AG08395 (cell line): ENCODE results near the gene ACVR1C.

Source experiments
- DNase-seq: peaks from one replicate; pipeline ENCODE4 v3.0.0; 2012; ENCODE audit warnings: mixed read lengths, low spot score

ACVR1C gene

DNA sequence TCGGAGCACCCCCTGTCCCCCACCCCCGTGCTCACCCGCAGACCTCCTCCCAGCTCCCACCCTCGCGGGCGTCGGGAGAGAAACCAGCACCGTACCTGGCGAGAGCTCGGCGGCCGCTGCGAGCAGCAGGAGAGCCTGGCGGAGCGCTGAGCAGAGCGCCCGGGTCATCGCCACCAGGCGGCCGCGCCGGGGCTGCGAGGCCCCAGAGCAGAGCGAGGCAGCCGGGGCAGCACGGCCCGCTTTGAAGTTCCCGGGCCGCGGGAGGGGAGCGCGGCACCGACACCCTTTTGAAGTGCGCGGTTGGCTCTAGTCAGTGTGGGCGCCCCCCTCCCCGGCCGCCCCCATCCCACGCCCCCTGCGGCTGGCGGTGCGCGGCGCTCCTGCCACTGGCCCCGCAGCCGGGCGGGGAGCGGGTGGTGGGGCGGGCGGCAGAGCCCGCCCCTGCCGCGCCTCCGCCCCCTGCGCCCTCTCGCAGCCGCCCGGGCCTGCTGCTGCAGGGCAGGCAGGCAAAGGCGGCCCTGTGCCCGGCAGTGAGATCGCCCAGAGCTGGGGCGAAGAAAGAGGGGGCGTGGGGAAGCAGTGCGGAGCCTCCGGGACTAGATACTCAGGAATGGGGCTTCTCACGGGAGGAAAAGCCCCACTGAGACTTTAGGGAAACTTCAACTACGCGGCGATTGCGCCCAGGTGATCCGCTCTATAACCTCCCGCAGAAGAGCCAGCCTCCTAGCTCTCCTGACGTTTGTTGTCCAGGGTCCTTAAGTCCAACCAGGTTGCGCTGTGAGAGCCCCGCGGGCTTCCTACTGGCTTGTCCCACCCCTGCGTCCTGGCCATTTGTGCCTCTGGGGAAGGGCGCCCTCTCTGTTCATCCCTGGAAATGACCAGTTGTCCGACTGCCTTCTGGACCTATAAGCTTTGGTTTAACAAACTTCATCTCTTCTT is at the start of gene ACVR1C:
Gene ACVR1C, minus strand, starts transcription at position 388 of the 939 bp plus-strand sequence. Its CDS starts 220 bp downstream, at position 168.
- peak; percentile 73 for DNase-seq

DNA sequence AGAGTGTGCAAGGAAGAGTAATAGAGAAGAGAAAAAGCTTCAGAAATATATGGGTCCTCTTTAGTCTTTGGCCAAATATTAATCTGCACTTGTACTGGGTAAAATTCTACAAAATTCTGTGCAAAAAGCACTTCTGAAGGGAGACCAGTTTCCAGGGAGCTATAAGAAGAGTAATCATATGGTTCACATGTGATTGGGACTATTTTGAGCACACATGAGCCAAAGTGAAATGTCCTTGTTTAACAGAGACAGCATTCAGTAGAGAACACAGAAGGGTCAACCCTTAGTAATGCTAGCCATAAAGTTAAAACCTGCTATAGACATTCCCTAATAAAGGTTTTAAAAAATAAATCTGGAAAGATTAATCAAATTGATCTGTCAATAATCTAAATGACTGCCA is 49.3 kb upstream of the ACVR1C start:
- DNase-seq = no peak

DNA sequence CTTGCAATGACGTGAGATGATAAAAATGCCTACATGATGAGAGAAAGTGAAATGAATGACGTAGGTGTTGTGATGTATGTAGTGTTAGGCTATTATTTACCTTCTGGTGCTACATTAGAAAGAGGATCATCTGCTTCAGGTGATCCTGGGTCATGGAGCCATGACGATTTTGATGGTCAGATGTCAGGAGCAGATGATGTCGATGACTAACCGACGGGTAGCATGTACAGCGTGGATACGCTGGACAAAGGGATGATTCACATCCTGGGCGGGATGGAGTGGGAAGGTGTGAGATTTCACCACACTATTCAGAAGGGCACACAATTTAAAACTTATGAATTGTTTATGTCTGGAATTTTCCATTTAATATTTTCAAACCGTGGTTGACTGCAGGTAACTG is 43.5 kb upstream of the ACVR1C start:
- DNase-seq = no peak

DNA sequence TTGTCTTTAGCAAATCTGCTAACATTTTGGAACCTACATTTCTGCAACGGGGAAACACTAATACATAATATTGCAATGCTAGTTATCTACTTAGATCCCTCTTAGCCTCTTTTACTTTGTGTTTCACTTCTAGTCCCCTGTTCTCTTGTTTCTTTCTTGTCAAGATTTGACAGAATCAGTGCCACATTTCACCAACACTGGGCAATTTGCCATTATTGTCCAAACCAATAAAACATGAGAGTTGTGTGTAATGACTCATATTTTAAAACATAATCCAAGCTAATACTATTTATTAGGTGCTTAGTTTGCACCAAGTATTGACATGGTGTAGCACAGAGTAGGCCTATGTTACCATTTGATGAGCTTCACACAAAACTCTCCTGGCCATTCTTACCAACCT is 33.7 kb upstream of the ACVR1C start:
- DNase-seq = no peak

DNA sequence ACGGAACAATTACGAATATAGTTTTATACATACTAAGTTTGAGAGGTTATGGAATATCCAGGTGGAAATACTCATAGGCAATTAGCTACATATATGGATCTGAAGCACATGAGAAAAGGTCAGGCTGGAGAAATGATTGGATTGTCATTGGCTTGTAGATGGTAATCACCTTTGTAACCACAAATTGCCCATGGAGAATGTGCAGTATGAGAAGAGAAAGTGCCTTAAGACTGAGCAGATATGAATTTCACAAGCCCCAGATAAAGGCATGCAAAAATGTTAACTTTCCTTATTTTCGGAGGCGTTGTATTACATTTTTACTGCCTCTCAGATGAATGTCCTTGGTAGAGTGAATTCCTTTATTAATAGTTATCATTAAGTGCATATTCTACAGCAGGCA is 33.1 kb upstream of the ACVR1C start:
- DNase-seq = no peak

DNA sequence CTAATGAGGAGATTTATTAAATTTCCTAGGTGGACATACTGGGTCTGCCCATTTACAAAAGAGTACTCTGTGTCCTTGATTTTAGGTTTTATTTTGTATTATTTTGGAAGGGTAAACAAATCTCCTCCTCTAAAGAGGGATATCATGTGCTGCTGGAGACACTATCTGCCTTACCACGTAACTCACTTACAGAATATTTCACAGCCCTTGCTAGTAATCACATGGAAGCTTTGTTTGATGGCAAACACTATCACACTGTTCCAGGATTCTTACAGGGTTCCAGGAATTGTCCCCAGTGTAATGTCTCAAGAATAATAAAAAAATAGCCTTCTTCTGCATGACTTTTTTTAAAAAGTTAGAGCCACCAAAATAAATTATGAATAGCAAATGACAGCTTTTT is 29.2 kb upstream of the ACVR1C start:
- DNase-seq = no peak

DNA sequence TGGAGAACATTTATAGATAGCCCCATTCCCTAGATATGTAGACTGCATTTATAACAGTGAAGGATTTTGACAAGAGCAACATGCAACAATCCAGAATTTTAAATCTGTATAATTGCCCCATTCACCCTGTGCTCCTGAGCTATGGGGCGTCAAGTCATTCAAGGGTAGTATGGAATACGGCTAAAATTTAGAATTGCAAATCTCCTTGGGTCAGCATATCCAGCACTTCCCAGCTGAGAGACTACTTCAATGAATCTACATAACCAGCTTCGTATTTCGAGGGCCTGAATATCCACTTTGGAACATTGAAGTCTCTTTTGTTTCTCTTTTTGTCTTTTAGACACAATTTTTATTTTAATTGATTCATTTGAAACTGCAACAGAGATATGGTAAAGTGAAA is 28.4 kb upstream of the ACVR1C start:
- DNase-seq = no peak

DNA sequence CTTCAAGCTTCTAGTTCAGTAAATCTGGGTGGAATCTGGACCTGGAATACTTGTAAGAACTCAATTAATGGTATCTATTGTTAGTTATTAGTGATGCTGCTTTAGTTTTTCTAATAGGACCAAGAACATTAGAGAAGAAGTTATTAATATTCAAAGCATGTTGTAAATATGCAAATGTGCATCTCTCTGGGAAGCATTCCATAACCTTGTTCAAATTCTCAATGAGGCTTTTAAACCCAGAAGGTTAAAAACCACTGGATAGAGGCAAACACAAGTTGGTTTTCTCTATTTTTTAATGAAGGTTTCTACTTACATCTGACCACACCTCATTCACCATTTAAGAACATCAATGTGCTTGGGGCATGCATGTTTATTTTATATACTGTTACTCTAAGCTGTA is 16.1 kb upstream of the ACVR1C start:
- DNase-seq = no peak

DNA sequence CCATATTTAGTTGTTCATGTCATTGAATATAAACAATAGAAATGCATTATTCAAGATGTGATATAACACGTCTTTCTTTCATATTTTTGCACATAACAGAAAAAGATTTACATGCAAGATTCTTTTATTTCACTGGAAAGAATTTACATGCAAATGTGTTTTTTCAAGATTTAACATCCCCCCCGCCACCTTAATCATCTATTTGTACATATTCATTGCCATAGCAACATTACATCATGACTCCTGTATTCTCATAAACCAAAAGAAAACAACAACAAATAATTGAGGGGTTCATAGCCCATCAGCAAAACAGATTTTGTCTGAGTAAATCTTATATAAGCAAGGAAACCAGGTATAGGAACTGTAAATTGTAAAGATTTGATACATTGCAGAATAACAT is 3.2 kb upstream of the ACVR1C start:
- no peak for DNase-seq

DNA sequence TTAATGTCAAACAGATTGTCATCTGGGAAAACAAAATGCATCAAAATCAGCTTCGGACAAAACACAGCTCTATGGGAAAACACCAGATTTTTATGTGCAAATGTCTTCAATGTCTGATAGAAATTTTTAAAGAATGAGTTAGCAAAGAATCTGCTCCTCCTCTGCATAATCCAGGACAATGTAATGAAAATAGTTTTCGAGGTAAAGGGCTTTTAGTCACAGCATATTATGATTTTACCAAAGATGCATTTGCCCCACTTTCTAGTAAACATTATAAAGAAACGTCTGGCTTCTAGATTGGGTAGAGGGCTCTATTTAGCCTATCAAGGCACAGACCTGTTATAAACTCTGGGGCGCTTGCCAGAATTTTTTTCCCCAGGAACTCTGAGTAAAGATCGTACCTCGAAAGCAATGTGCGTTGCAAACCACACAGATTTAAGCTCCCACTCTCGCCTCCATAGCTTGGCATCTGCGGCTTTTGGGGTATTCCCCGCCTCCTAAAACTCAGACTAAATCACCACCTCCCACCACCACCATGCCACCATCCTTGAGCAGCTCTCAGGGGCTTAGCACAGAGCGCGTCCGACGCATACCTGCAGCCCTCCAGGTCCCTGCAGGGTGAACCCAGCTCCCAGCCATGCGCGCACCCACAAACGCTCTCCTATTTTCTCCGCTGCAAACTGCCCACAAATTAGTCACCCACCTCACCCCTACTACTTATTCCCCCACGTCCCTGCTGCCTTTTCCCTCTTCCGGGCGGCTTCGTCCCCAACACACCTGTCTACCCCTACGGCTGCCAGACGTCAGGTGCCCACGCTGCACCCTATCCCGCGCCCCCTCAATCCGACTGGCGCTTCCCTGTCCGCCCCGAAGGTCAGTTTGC is 829 bp downstream of the ACVR1C start:
- DNase-seq = no peak

DNA sequence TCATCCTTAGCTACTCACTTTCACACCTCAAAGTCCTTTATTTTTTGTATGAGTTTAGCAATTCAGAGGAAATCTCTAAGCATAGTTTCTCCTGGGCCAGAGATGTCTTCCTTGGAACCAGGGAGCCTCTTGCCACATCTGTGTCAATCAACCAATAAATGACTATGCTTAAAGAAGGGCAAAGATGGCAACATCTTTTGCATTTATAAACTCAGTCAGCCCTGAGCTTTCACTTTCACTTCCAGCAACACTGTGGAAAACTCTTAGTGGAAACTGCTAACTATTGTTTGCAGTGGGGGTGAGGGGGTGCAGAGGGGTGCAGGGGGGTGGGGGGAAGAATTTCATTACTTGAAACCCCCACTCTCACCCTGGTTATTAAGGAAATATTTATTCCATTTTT is 3.4 kb downstream of the ACVR1C start:
- no peak for DNase-seq

DNA sequence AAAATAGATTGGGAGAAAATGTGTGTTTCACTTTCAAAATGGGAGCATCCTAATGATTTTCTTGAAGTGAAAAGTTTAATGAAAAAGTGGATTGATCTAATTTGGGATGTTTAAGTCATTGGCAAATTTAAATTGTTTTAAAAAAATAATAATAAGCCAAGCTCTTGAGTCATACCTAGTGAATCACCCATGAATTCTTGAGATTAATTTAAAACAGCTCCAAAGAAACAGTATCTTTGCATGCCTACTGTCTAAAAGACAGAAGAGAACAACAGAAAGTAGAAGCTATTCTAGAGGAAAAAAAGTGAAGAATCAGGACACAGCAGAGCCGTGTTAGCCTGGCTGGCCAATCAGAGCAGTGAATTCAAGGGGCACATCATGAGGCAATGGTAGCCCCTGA is 7.7 kb downstream of the ACVR1C start:
- peak; percentile 12 for DNase-seq

DNA sequence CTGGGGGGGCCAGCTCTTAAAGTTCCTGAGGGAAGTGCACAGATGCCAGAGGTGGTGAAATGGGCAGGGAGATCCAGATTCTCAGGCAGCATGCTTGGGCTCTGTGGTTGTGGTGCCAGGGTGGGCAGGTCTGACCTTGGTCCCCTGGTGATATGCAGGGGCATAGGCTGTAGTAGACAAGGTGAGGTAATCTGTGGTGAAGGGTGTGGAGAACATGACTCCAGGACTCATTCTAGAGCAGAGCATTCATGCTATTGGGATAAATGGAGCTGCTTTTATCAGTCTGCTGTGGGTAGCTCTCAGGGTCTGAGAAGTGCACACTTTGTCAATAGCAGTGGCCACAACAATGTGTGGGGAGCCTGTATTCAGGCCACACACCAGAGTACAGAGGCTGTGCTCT is 16.9 kb downstream of the ACVR1C start:
- DNase-seq = no peak

DNA sequence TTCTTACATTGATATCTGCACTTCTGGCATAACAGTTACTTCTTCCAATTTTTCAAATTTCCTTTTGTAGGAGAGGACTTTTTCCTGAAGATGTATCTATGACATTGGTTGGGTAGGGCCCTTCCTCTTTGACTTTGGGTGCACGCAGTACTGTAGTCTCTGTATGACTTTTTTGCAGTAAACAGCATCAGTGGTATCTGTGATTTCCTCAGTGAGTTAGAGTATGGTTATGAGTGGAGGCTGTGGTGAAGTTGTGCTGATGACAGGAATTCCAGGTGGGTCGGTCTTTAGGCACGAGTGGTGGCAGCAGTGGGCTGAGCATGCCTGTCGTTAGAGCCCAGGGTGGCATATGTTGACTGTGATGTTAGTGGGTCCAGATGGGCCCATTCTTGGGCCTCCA is 17.6 kb downstream of the ACVR1C start:
- DNase-seq = no peak

DNA sequence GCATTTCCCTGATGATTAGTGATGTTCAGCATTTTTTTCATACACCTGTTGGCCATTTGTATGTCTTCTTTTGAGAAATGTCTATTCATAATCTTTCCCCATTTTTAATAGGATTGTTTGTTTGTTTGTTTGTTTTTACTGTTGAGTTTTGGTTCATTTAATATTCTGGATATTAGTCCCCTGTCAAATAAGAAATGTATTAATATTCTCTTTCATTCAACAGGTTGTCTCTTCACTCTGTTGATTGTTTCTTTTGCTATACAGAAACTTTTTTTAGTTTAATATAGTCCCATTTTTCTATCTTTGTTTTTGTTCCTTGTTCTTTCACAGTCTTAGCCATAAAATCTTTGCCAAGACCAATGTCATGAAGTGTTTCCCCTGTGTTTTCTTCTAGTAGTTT is 22.1 kb downstream of the ACVR1C start:
- DNase-seq = no peak

DNA sequence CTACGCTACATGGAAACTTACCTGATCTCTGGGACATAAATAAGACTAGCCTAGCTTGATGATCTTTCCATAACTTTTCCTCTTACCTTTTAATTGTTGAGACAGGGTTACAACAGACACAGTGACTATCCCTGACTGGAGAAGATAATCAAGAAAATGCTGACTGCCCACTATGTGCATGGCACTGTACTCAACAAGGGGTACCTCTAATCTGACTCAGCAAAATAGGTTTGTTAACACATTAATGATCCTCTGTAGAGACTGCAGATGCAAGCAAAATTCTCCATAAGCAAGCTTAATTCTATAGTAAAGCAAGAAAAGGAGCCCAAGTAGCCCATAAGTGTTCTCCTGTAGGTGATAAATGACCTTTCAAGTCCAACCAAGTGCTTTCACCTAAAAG is 25.5 kb downstream of the ACVR1C start:
- no peak for DNase-seq

DNA sequence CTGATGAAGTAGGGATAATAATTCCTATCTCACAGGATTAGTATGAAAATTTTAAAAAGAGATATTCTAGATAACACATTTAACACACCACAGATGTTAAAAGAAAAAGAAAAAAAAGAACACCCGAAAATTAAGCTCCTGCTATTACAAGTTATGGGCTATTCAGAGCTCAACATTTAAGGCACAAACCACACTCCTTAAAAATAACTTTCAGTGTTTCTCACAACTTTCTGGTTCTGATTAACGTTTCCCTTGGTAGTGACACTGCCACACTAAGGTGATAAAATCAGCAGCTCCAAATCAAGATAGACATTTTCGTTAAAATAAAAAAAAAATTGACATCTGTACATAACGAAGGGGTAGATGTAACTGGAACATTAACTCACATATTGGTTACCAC is 26.9 kb downstream of the ACVR1C start:
- DNase-seq = no peak

DNA sequence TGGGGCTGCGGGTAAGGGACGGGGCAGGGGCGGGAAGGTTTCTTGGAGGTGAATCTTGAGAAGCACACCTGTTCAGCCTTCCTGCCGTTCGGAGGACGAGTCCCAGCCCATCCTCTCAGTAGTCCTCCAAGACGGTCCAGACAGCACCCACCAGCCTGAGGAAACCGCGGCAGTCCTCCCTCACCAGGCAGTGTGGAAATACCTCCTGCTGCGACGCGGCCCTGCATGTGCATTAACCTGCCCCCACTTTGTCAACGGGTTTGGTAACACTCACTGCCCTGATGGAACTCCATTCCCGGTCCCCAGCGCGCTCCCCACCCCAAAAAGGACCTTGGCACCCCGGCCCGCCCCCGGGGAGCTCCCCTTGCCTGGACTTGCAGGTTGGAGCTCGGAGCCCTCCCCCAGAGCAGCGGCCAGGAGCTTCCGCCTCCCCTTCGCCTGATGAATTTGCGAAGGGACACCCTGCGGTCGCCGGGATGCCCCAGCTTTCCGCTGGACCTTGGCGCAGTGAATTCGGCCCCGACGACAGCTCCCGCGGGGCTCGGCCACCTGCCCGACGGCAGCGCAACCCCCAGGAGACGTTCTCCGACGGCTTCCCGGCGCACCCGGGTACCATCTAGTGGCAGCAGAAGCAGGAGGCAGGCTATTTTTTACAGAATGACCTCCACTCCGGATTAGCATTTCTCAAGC is 31.5 kb downstream of the ACVR1C start:
- DNase-seq = peak; percentile 34

DNA sequence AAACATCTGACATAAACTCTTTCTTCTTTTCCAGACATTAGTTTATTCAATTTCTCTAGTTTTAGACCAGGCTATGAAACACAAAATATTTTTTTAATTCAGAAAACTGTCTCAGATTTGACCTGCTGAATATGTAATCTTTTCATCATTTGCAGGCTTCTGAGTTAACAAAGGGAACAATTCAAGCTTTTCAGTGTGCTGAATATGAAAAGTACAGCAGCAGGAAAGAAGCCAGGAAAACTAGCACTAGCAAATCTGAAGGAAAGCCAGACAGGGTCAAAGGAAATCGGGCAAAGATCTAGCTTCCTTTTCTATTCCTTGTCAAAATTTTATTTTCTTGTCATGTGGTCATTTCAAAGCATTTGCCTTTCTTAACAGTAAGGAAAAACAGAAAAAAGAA is 35.3 kb downstream of the ACVR1C start:
- DNase-seq = no peak

DNA sequence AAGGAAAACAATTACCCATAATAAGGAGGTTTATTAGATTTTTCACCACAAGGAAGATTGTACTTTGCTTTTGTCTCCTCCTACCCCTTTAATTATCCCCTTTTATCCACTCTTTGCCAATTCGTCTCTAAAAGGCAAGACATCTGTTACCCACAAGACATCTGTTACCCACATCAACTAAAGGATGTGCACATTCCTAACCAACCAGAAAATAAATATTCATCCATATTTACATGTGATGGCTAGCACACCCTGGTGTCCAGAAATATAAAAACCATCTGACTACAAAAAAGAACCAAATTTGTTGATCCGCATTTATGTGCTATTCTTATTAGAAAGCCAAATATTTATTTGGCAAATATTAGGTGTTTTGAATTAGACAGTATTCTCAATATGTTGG is 35.7 kb downstream of the ACVR1C start:
- peak; percentile 14 for DNase-seq

DNA sequence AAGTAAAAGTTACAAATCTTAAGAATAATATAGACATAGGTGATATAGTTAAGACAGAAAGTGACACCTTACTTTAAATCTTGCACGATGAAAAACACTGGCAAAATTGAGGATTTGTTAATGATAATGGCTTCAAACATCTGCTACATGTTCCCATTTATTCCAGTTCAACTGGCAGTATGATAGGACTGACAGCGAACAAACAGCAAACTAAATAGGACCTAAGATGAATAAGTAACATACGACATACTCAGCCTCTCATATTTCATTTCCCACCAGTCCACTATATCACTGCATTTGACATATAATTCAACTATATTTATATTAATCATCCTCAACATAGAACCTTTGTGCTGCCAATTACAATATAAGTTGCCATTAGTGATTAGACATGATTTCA is 36.3 kb downstream of the ACVR1C start:
- DNase-seq = no peak

DNA sequence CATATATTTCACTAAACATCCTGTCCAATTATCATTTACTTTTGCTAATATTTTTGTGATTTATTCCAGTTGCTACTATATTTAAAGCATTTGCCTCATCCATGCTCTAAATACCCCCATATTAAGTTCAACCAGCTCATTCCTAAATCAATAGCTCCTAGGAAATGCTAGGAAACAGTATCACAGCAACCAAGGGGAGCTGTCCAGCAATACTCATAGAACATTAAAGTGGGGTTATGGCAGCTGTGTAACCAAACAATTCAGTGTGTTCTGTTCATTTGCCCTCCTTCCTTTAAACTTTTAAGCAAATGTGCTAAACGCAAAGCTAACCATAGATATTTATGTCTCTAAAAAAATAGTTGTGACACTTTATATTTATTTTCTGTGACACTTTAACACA is 41.1 kb downstream of the ACVR1C start:
- DNase-seq = no peak

DNA sequence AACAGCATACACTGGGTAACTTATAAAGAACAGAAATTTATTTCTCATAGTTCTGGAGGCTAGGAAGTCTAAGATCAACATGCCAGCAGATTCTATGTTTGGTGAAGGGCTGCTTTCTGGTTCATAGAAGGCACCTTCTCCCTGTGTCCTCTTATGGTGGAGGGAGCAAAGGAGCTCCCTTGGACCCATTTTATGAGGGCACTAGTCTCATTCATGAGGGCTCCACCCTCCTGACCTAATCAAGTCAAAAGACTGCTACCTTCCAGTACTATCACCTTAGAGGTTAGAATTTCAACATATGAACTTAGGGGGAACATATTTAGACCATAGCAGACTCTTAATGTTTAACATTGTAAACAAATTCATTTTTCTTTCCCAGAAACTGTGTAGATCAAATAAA is 54.5 kb downstream of the ACVR1C start:
- DNase-seq = no peak
